HepG2 (cell line): Measurements from ENCODE around the gene NDRG3. TPM values are rescaled to one million over a fixed set of nuclear protein-coding genes. Genes with fewer than 3 reads are reported as not detected.

Source experiments
- BCL3 ChIP-seq: sonication (generic); formaldehyde crosslinking; IDR thresholded peaks from 2 replicates; pipeline ENCODE4 v1.5.1; 2020; ENCODE audit warnings: mild to moderate bottlenecking, missing genetic modification reagents, moderate library complexity
- CEBPZ ChIP-seq: IDR thresholded peaks from 2 replicates; pipeline ENCODE4 v1.6.1; 2012; ENCODE audit warnings: low read length, improper control_type of control experiment
- CREB1 ChIP-seq, 2 experiments: fragments of 450-650 bp in 1 of 2; IDR thresholded peaks; 2 replicates each; pipeline ENCODE4 v1.6.1; 2016 to 2017; ENCODE audit warnings: control low read depth in 1 of 2, mild to moderate bottlenecking in 1 of 2, missing compliant biosample characterization in 1 of 2, missing genetic modification characterization in 1 of 2
- NR1H2 ChIP-seq: sonication (generic); formaldehyde crosslinking; IDR thresholded peaks from 2 replicates; pipeline ENCODE4 v1.8.1; 2022; ENCODE audit warnings: low read depth, missing genetic modification reagents, borderline replicate concordance
- PLRG1 ChIP-seq: fragments of 450-650 bp; conservative IDR thresholded peaks from 2 replicates; pipeline ENCODE4 v1.6.1; 2016
- PRDM4 ChIP-seq: sonication (generic); formaldehyde crosslinking; IDR thresholded peaks from 2 replicates; pipeline ENCODE4 v1.9.0; 2021; ENCODE audit warnings: missing genetic modification reagents, borderline replicate concordance
- ZNF20 ChIP-seq: sonication (generic); formaldehyde crosslinking; IDR thresholded peaks from 2 replicates; pipeline ENCODE4 v1.4.0; 2020; ENCODE audit warnings: mild to moderate bottlenecking, moderate library complexity, missing genetic modification reagents
- ZNF235 ChIP-seq: sonication (generic); formaldehyde crosslinking; IDR thresholded peaks from 2 replicates; pipeline ENCODE4 v1.8.1; 2023; ENCODE audit warnings: mild to moderate bottlenecking, missing genetic modification reagents, borderline replicate concordance
- ZNF335 ChIP-seq: sonication (generic); formaldehyde crosslinking; IDR thresholded peaks from 2 replicates; pipeline ENCODE4 v1.4.0; 2020; ENCODE audit warnings: missing genetic modification reagents
- ZNF597 ChIP-seq: sonication (generic); formaldehyde crosslinking; IDR thresholded peaks from 2 replicates; pipeline ENCODE4 v1.5.0; 2020; ENCODE audit warnings: missing genetic modification reagents
- ZSCAN29 ChIP-seq: sonication (generic); formaldehyde crosslinking; conservative IDR thresholded peaks from 2 replicates; pipeline ENCODE4 v1.4.0; 2020; ENCODE audit warnings: mild to moderate bottlenecking, missing genetic modification reagents
- ZSCAN9 ChIP-seq: IDR thresholded peaks from 2 replicates; pipeline ENCODE4 v1.6.1; 2016; ENCODE audit warnings: borderline replicate concordance
- polyA plus RNA-seq, 8 experiments: library from polyadenylated mRNA; depleted of rRNA in 3 of 8; stranded (reverse) in 7 of 8; unstranded in 1 of 8; fragments of >200 nt; fragmentation: Illumina TruSeq in 4 of 8; extraction: Trizol in 4 of 8; gene quantifications; 2 replicates each; pipeline versions ENCODE4 v1.2.1 to v1.2.3, GENCODE V29; 2011 to 2016; ENCODE audit warnings: low read depth in 4 of 8, missing spikeins in 1 of 8, mixed read lengths in 1 of 8; ENCODE audit not compliant: insufficient read depth in 1 of 8
- total RNA-seq, 5 experiments: library from RNA; depleted of rRNA; stranded (reverse); fragments of >200 nt; fragmentation: Illumina TruSeq; extraction: Trizol; gene quantifications; 2 replicates each; pipeline ENCODE4 v1.2.3, GENCODE V29; 2016; ENCODE audit warnings: low read depth in 1 of 5

Gene NDRG3
- total and polyA plus RNA-seq, 2 of the 13 experiments (the other 11 are each of a cell fraction or from before 2014, with no cell fraction given), result 36.0 to 40.5 TPM

GRCh38 chr20:36607586-36608387 is 138.1 kb downstream of the NDRG3 start (continued):
- TF ChIP-seq CEBPZ, result no peak
- no peak; the same call in none of the 2 replicates for TF ChIP-seq ZNF335 (CRISPR knock-in tag)
- no peak for TF ChIP-seq ZNF235 (CRISPR knock-in tag)
- TF ChIP-seq ZSCAN29, result no peak
- TF ChIP-seq ZSCAN9, result no peak; the same call in 1 of the 2 replicates
- no peak for TF ChIP-seq ZNF20 (CRISPR knock-in tag)
- TF ChIP-seq CREB1 (IDR thresholded peaks at IDR 0.05), result peak; percentile 81
- TF ChIP-seq CREB1 (CRISPR knock-in tag; IDR thresholded peaks at IDR 0.05), result peak; percentile 64
- no peak for TF ChIP-seq BCL3
- no peak for TF ChIP-seq ZNF597
- TF ChIP-seq PLRG1, result no peak
- TF ChIP-seq PRDM4 (CRISPR knock-in tag), result no peak
- TF ChIP-seq NR1H2 (CRISPR knock-in tag), result no peak
